WTC11 (cell line): ENCODE data around the gene CCDC68. TPM values are rescaled to one million over a fixed set of nuclear protein-coding genes. Genes with fewer than 3 reads are reported as not detected.

Experiments used
- ATAC-seq: fragments of 200-7000 bp; cut with Tn5 transposase; 2 replicates; pipeline ENCODE4 v1.10.0; 2021; ENCODE audit warnings: mild to moderate bottlenecking, moderate library complexity
- CTCF ChIA-PET: fragments of 300-600 bp; sonication (Branson Sonifier 250); formaldehyde crosslinking; loops from one replicate; lab custom pipeline; 2021; ENCODE audit warnings: antibody characterized with exemption; lab: Charles Lee
- POLR2A ChIA-PET: fragments of 350-600 bp; sonication (Branson Sonifier 250); formaldehyde crosslinking; loops from one replicate; lab custom pipeline; 2021; ENCODE audit warnings: antibody characterized with exemption; lab: Charles Lee
- DNase-seq: peaks from one replicate; pipeline ENCODE4 v3.0.0; 2021; ENCODE audit warnings: low spot score
- H3K27ac Mint-ChIP-seq: 2 replicates; pipeline ENCODE4 v1.8.0; 2021; ENCODE audit warnings: mixed read lengths
- H3K27me3 Mint-ChIP-seq: 2 replicates; pipeline ENCODE4 v1.8.0; 2021; ENCODE audit warnings: low read depth, mild to moderate bottlenecking, moderate library complexity, mixed read lengths
- H3K36me3 Mint-ChIP-seq: 2 replicates; pipeline ENCODE4 v1.8.0; 2021; ENCODE audit warnings: mixed read lengths
- H3K4me1 Mint-ChIP-seq: 2 replicates; pipeline ENCODE4 v1.8.0; 2022; ENCODE audit warnings: mixed read lengths
- H3K4me3 Mint-ChIP-seq: 2 replicates; pipeline ENCODE4 v1.8.0; 2021; ENCODE audit warnings: mild to moderate bottlenecking, moderate library complexity, mixed read lengths
- H3K9me3 Mint-ChIP-seq: 2 replicates; pipeline ENCODE4 v1.8.0; 2021; ENCODE audit warnings: mixed read lengths
- ELF4 ChIP-seq: sonication (generic); formaldehyde crosslinking; IDR thresholded peaks from 2 replicates; pipeline ENCODE4 v1.8.1; 2022; ENCODE audit warnings: low read depth, mild to moderate bottlenecking, moderate library complexity, missing genetic modification reagents
- FOXJ3 ChIP-seq: sonication (generic); formaldehyde crosslinking; IDR thresholded peaks from 2 replicates; pipeline ENCODE4 v1.9.0; 2021; ENCODE audit warnings: missing genetic modification reagents, mild to moderate bottlenecking, borderline replicate concordance
- FOXK1 ChIP-seq: sonication (generic); formaldehyde crosslinking; IDR thresholded peaks from 2 replicates; pipeline ENCODE4 v1.8.0; 2022; ENCODE audit warnings: mild to moderate bottlenecking, moderate library complexity, missing genetic modification reagents
- MYBL2 ChIP-seq: sonication (generic); formaldehyde crosslinking; IDR thresholded peaks from 2 replicates; pipeline ENCODE4 v1.8.1; 2023; ENCODE audit warnings: mild to moderate bottlenecking, moderate library complexity, missing genetic modification reagents
- NFATC4 ChIP-seq: fragments of 250-450 bp; sonication (Bioruptor Pico); IDR thresholded peaks from 2 replicates; pipeline ENCODE4 v1.9.0; 2021; ENCODE audit warnings: mild to moderate bottlenecking
- OVOL2 ChIP-seq: fragments of 250-450 bp; sonication (Bioruptor Pico); IDR thresholded peaks from 2 replicates; pipeline ENCODE4 v1.9.0; 2021; ENCODE audit warnings: mild to moderate bottlenecking, borderline replicate concordance
- SOX15 ChIP-seq: fragments of 250-450 bp; sonication (Bioruptor Pico); IDR thresholded peaks from 2 replicates; pipeline ENCODE4 v1.9.0; 2021; ENCODE audit warnings: mild to moderate bottlenecking
- ZNF121 ChIP-seq: sonication (generic); formaldehyde crosslinking; IDR thresholded peaks from 2 replicates; pipeline ENCODE4 v1.8.0; 2023; ENCODE audit warnings: missing genetic modification reagents
- ZNF232 ChIP-seq: sonication (generic); formaldehyde crosslinking; IDR thresholded peaks from 2 replicates; pipeline ENCODE4 v1.8.0; 2022; ENCODE audit warnings: mild to moderate bottlenecking, missing genetic modification reagents
- ZNF416 ChIP-seq: fragments of 250-450 bp; sonication (Bioruptor Pico); IDR thresholded peaks from 2 replicates; pipeline ENCODE4 v1.9.0; 2021; ENCODE audit warnings: mild to moderate bottlenecking, inconsistent platforms
- total RNA-seq: library from RNA; stranded (reverse); gene quantifications from 3 replicates; pipeline ENCODE4 v1.2.3, GENCODE V29; 2021
- TF ChIP-seq, protein P1 (sequence below): sonication (generic); formaldehyde crosslinking; IDR thresholded peaks from 2 replicates; pipeline ENCODE4 v1.8.0; 2022; ENCODE audit warnings: mild to moderate bottlenecking, missing genetic modification reagents
- TF ChIP-seq, protein P2 (sequence below): fragments of 250-450 bp; sonication (Bioruptor Pico); IDR thresholded peaks from 2 replicates; pipeline ENCODE4 v1.8.0; 2021; ENCODE audit warnings: mild to moderate bottlenecking
- TF ChIP-seq, protein P3 (sequence below): sonication (generic); formaldehyde crosslinking; IDR thresholded peaks from 2 replicates; pipeline ENCODE4 v1.8.0; 2023; ENCODE audit warnings: missing genetic modification reagents, mild to moderate bottlenecking, borderline replicate concordance
- TF ChIP-seq, protein P4 (sequence below): sonication (generic); formaldehyde crosslinking; IDR thresholded peaks from 2 replicates; pipeline ENCODE4 v1.8.1; 2023; ENCODE audit warnings: mild to moderate bottlenecking, moderate library complexity, missing genetic modification reagents
- TF ChIP-seq, protein P5 (sequence below): fragments of 250-450 bp; sonication (Bioruptor Pico); IDR thresholded peaks from 2 replicates; pipeline ENCODE4 v1.9.0; 2021; ENCODE audit warnings: mild to moderate bottlenecking, borderline replicate concordance
- TF ChIP-seq, protein P6 (sequence below): sonication (generic); formaldehyde crosslinking; IDR thresholded peaks from 2 replicates; pipeline ENCODE4 v1.8.0; 2022; ENCODE audit warnings: mild to moderate bottlenecking, missing genetic modification reagents

The CCDC68 gene
- total RNA-seq, 1 experiment from 2014 or later, result 0.92 TPM

DNA sequence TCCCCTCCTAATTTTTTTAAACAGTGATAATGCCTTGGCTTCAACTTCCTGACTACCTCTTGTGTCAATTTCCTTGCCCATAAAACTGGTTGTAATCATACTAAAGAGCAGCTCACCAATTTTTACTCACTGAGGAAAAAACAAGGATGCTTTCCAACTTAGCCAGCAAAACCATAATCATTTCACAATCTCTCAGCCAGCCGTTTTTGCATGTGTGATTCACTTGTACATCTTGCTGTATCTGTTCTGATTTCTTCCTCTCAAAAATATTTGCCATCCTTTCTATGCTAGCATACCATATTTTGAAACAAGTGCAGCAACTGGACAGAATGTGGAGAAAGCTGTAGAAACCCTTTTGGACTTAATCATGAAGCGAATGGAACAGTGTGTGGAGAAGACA, 70.3 kb downstream of the CCDC68 start:
- H3K36me3 Mint-ChIP-seq, result no peaks in the 10 kb centered on the region
- H3K27me3 Mint-ChIP-seq, result peaks cover 12% of the 10 kb centered on the region
- H3K9me3 Mint-ChIP-seq, result no peaks in the 10 kb centered on the region
- ChIA-PET POLR2A (no interaction called here), CTCF (no interaction called here)
- TF ChIP-seq, protein P1, sequence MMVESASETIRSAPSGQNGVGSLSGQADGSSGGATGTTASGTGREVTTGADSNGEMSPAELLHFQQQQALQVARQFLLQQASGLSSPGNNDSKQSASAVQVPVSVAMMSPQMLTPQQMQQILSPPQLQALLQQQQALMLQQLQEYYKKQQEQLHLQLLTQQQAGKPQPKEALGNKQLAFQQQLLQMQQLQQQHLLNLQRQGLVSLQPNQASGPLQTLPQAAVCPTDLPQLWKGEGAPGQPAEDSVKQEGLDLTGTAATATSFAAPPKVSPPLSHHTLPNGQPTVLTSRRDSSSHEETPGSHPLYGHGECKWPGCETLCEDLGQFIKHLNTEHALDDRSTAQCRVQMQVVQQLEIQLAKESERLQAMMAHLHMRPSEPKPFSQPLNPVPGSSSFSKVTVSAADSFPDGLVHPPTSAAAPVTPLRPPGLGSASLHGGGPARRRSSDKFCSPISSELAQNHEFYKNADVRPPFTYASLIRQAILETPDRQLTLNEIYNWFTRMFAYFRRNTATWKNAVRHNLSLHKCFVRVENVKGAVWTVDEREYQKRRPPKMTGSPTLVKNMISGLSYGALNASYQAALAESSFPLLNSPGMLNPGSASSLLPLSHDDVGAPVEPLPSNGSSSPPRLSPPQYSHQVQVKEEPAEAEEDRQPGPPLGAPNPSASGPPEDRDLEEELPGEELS, result no peak
- TF ChIP-seq FOXJ3 (CRISPR knock-in tag), result no peak
- no peak for TF ChIP-seq ZNF232 (CRISPR knock-in tag)
- TF ChIP-seq, protein P2, sequence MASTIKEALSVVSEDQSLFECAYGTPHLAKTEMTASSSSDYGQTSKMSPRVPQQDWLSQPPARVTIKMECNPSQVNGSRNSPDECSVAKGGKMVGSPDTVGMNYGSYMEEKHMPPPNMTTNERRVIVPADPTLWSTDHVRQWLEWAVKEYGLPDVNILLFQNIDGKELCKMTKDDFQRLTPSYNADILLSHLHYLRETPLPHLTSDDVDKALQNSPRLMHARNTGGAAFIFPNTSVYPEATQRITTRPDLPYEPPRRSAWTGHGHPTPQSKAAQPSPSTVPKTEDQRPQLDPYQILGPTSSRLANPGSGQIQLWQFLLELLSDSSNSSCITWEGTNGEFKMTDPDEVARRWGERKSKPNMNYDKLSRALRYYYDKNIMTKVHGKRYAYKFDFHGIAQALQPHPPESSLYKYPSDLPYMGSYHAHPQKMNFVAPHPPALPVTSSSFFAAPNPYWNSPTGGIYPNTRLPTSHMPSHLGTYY (CRISPR knock-in tag), result no peak
- TF ChIP-seq, protein P3, sequence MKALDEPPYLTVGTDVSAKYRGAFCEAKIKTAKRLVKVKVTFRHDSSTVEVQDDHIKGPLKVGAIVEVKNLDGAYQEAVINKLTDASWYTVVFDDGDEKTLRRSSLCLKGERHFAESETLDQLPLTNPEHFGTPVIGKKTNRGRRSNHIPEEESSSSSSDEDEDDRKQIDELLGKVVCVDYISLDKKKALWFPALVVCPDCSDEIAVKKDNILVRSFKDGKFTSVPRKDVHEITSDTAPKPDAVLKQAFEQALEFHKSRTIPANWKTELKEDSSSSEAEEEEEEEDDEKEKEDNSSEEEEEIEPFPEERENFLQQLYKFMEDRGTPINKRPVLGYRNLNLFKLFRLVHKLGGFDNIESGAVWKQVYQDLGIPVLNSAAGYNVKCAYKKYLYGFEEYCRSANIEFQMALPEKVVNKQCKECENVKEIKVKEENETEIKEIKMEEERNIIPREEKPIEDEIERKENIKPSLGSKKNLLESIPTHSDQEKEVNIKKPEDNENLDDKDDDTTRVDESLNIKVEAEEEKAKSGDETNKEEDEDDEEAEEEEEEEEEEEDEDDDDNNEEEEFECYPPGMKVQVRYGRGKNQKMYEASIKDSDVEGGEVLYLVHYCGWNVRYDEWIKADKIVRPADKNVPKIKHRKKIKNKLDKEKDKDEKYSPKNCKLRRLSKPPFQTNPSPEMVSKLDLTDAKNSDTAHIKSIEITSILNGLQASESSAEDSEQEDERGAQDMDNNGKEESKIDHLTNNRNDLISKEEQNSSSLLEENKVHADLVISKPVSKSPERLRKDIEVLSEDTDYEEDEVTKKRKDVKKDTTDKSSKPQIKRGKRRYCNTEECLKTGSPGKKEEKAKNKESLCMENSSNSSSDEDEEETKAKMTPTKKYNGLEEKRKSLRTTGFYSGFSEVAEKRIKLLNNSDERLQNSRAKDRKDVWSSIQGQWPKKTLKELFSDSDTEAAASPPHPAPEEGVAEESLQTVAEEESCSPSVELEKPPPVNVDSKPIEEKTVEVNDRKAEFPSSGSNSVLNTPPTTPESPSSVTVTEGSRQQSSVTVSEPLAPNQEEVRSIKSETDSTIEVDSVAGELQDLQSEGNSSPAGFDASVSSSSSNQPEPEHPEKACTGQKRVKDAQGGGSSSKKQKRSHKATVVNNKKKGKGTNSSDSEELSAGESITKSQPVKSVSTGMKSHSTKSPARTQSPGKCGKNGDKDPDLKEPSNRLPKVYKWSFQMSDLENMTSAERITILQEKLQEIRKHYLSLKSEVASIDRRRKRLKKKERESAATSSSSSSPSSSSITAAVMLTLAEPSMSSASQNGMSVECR, result no peak
- TF ChIP-seq FOXK1 (CRISPR knock-in tag), result no peak
- TF ChIP-seq, protein P4, sequence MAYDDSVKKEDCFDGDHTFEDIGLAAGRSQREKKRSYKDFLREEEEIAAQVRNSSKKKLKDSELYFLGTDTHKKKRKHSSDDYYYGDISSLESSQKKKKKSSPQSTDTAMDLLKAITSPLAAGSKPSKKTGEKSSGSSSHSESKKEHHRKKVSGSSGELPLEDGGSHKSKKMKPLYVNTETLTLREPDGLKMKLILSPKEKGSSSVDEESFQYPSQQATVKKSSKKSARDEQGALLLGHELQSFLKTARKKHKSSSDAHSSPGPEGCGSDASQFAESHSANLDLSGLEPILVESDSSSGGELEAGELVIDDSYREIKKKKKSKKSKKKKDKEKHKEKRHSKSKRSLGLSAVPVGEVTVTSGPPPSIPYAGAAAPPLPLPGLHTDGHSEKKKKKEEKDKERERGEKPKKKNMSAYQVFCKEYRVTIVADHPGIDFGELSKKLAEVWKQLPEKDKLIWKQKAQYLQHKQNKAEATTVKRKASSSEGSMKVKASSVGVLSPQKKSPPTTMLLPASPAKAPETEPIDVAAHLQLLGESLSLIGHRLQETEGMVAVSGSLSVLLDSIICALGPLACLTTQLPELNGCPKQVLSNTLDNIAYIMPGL, result no peak
- TF ChIP-seq NFATC4 (CRISPR knock-in tag), result no peak
- TF ChIP-seq MYBL2 (CRISPR knock-in tag), result no peak
- TF ChIP-seq SOX15 (CRISPR knock-in tag), result no peak
- no peak for TF ChIP-seq OVOL2
- TF ChIP-seq, protein P5, sequence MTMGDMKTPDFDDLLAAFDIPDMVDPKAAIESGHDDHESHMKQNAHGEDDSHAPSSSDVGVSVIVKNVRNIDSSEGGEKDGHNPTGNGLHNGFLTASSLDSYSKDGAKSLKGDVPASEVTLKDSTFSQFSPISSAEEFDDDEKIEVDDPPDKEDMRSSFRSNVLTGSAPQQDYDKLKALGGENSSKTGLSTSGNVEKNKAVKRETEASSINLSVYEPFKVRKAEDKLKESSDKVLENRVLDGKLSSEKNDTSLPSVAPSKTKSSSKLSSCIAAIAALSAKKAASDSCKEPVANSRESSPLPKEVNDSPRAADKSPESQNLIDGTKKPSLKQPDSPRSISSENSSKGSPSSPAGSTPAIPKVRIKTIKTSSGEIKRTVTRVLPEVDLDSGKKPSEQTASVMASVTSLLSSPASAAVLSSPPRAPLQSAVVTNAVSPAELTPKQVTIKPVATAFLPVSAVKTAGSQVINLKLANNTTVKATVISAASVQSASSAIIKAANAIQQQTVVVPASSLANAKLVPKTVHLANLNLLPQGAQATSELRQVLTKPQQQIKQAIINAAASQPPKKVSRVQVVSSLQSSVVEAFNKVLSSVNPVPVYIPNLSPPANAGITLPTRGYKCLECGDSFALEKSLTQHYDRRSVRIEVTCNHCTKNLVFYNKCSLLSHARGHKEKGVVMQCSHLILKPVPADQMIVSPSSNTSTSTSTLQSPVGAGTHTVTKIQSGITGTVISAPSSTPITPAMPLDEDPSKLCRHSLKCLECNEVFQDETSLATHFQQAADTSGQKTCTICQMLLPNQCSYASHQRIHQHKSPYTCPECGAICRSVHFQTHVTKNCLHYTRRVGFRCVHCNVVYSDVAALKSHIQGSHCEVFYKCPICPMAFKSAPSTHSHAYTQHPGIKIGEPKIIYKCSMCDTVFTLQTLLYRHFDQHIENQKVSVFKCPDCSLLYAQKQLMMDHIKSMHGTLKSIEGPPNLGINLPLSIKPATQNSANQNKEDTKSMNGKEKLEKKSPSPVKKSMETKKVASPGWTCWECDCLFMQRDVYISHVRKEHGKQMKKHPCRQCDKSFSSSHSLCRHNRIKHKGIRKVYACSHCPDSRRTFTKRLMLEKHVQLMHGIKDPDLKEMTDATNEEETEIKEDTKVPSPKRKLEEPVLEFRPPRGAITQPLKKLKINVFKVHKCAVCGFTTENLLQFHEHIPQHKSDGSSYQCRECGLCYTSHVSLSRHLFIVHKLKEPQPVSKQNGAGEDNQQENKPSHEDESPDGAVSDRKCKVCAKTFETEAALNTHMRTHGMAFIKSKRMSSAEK (CRISPR knock-in tag), result no peak
- no peak for TF ChIP-seq ZNF416 (CRISPR knock-in tag)
- TF ChIP-seq, protein P6, sequence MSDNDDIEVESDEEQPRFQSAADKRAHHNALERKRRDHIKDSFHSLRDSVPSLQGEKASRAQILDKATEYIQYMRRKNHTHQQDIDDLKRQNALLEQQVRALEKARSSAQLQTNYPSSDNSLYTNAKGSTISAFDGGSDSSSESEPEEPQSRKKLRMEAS, result no peak
- TF ChIP-seq ZNF121 (CRISPR knock-in tag), result no peak
- TF ChIP-seq ELF4 (CRISPR knock-in tag), result no peak
- no peak overlapping the region for H3K27ac Mint-ChIP-seq
- DNase-seq (no peak), ATAC-seq (no peak)
- H3K4me3 Mint-ChIP-seq, result no peak overlapping the region
- no peaks in the 10 kb centered on the region for H3K4me1 Mint-ChIP-seq
